Rectal smooth muscle tissue (tissue), 1 donor: ENCODE results near the gene CHAC1.

Experiments used
- H3K27ac ChIP-seq: one replicate; pipeline ENCODE4 v1.7.0; 2013; ENCODE audit warnings: low read depth, low read length, inconsistent platforms
- H3K27me3 ChIP-seq: one replicate; pipeline ENCODE4 v1.7.0; 2013; ENCODE audit warnings: low read length; ENCODE audit not compliant: control insufficient read depth, insufficient read depth
- H3K36me3 ChIP-seq: one replicate; pipeline ENCODE4 v1.7.0; 2013; ENCODE audit warnings: low read length; ENCODE audit not compliant: control insufficient read depth, insufficient read depth
- H3K4me1 ChIP-seq: one replicate; pipeline ENCODE4 v1.7.0; 2013; ENCODE audit warnings: low read length; ENCODE audit not compliant: control insufficient read depth, insufficient read depth
- H3K4me3 ChIP-seq: one replicate; pipeline ENCODE4 v1.7.0; 2013; ENCODE audit warnings: low read length
- H3K9ac ChIP-seq: one replicate; pipeline ENCODE4 v1.7.0; 2013; ENCODE audit warnings: low read length

CHAC1 gene

GRCh38 chr15:40927873-40928806 is 25.1 kb upstream of the CHAC1 start:
- no peak overlapping the region for H3K9ac ChIP-seq
- peaks cover 29% of the 10 kb centered on the region for H3K27me3 ChIP-seq

DNA sequence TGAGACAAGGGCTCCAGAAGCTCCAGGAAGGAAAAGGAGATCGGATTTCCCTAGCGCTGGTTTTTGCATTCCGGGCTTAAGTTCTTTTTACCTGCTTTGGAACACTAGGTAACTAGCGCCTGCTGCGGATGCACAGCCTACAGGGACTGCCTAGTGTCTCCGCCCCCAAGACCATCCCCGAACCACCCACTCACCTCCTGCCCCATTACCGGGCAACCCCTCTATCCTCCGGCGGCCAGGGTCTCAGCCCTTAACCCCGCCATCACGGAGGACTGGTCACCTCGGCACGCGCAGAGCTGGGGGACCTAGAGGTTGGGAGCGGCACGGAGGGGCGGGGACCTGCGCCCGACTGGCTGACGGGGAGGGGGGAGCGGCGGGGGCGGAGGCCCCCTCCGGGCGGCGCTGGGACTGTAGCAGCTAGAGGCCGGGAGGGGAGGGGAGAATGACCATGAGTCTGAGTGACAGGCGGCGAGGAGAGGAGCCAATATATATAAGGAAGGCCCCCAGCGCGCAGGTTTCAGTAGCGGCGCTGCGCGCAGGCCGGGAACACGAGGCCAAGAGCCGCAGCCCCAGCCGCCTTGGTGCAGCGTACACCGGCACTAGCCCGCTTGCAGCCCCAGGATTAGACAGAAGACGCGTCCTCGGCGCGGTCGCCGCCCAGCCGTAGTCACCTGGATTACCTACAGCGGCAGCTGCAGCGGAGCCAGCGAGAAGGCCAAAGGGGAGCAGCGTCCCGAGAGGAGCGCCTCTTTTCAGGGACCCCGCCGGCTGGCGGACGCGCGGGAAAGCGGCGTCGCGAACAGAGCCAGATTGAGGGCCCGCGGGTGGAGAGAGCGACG is 24.2 kb upstream of the CHAC1 start, which contains the start of gene DLL4:
Gene DLL4, plus strand, starts transcription at position 520 of the 839 bp plus-strand sequence. CDS start 329 bp downstream, outside the sequence.
- no peak within 1 kb of the TSS for H3K27ac ChIP-seq
- peaks cover 29% of the 10 kb centered on the region for H3K27me3 ChIP-seq
- H3K4me1 ChIP-seq = peaks cover 6% of the 10 kb centered on the region
- peak within 1 kb of the TSS; percentile 79 for H3K4me3 ChIP-seq
- H3K9ac ChIP-seq = no peak within 1 kb of the TSS
- no peaks in the 10 kb centered on the region for H3K36me3 ChIP-seq

More at GRCh38 chr15:40927873-40928806, 25.1 kb upstream of the CHAC1 start:
- Histone ChIP-seq H3K4me1 (peaks cover 6% of the 10 kb centered on the region), H3K27ac (no peak overlapping the region), H3K4me3 (peak overlapping the region; percentile 79), H3K36me3 (no peaks in the 10 kb centered on the region)

DNA sequence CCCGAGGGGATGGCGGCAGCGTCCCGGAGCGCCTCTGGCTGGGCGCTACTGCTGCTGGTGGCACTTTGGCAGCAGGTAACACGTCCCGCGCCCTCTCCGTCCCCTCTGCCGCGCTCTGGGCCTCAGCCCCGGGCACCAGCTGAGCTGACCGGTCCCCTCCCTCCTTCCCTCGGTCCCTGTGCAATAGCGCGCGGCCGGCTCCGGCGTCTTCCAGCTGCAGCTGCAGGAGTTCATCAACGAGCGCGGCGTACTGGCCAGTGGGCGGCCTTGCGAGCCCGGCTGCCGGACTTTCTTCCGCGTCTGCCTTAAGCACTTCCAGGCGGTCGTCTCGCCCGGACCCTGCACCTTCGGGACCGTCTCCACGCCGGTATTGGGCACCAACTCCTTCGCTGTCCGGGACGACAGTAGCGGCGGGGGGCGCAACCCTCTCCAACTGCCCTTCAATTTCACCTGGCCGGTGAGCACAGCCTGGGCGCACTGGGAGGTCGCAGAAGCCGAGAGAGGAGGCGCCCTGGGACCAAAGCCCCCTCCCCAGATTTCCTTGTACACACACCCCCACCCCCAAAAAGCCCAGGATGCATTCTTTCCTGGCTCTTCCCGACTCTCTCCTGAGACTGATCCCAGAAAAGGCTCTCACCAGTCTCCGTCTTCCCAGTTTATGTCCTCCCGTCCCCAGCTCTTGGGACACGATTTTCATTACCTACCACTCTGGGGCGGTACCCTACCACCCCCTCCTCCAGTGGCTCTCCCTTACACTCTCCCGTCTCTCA is 23.4 kb upstream of the CHAC1 start:
- Histone ChIP-seq H3K27ac (no peak overlapping the region), H3K9ac (no peak overlapping the region), H3K27me3 (peaks cover 29% of the 10 kb centered on the region), H3K4me3 (peak overlapping the region; percentile 79), H3K4me1 (peaks cover 6% of the 10 kb centered on the region), H3K36me3 (no peaks in the 10 kb centered on the region)

- Histone ChIP-seq H3K9ac (no peak overlapping the region), H3K27me3 (peaks cover 29% of the 10 kb centered on the region), H3K4me3 (peak overlapping the region; percentile 79), H3K36me3 (peaks cover 4% of the 10 kb centered on the region), H3K27ac (no peak overlapping the region), H3K4me1 (peaks cover 6% of the 10 kb centered on the region)
Observed at GRCh38 chr15:40930430-40931299, 22.6 kb upstream of the CHAC1 start.

DNA sequence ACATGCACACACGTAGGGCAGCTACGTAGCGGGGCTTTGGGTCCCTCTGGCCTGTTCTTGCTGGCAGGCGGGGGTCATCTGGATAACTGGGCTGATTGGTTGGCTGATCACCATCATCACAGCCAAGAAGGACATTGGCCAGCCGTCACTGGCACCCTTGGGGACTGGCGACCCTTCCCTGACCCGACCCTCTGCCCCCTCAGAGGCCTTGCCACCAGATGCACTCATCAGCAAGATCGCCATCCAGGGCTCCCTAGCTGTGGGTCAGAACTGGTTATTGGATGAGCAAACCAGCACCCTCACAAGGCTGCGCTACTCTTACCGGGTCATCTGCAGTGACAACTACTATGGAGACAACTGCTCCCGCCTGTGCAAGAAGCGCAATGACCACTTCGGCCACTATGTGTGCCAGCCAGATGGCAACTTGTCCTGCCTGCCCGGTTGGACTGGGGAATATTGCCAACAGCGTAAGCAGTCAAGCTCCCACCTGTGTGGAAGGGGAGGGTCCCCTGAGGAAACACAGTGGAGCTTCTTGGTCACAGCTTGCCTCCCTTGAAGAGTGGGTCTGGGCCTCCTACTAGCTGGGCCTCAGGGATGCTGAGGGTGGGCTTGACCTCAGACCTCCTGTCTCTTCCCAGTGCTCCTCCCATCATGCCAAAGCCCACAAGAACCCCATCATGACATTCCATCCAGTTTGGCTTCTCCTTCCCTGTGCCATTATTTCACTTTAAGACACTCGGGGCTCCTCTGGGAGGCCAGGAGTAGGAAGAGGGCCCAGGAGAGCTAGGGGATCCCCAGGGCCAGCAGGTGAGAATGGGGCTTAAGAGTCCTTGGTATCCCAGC is 21.8 kb upstream of the CHAC1 start:
- Histone ChIP-seq H3K36me3 (peaks cover 4% of the 10 kb centered on the region), H3K27ac (no peak overlapping the region), H3K4me3 (peak overlapping the region; percentile 79), H3K4me1 (peaks cover 6% of the 10 kb centered on the region), H3K27me3 (peaks cover 25% of the 10 kb centered on the region), H3K9ac (no peak overlapping the region)

DNA sequence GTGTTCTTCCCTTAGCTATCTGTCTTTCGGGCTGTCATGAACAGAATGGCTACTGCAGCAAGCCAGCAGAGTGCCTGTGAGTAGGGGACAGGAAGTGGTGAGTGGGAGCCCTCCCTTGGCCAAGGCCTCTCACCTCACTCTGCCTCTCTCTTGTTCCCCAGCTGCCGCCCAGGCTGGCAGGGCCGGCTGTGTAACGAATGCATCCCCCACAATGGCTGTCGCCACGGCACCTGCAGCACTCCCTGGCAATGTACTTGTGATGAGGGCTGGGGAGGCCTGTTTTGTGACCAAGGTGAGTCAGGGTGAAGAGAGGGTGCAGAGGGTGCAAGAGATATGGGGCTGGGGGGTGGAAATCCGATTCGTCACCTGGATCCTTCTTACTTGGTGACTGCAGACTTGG is 21.1 kb upstream of the CHAC1 start:
- H3K27ac ChIP-seq = no peak overlapping the region
- H3K9ac ChIP-seq = peak overlapping the region; percentile 17
- peaks cover 4% of the 10 kb centered on the region for H3K36me3 ChIP-seq
- H3K27me3 ChIP-seq = peaks cover 19% of the 10 kb centered on the region
- peak overlapping the region; percentile 79 for H3K4me3 ChIP-seq
- H3K4me1 ChIP-seq = peaks cover 6% of the 10 kb centered on the region

DNA sequence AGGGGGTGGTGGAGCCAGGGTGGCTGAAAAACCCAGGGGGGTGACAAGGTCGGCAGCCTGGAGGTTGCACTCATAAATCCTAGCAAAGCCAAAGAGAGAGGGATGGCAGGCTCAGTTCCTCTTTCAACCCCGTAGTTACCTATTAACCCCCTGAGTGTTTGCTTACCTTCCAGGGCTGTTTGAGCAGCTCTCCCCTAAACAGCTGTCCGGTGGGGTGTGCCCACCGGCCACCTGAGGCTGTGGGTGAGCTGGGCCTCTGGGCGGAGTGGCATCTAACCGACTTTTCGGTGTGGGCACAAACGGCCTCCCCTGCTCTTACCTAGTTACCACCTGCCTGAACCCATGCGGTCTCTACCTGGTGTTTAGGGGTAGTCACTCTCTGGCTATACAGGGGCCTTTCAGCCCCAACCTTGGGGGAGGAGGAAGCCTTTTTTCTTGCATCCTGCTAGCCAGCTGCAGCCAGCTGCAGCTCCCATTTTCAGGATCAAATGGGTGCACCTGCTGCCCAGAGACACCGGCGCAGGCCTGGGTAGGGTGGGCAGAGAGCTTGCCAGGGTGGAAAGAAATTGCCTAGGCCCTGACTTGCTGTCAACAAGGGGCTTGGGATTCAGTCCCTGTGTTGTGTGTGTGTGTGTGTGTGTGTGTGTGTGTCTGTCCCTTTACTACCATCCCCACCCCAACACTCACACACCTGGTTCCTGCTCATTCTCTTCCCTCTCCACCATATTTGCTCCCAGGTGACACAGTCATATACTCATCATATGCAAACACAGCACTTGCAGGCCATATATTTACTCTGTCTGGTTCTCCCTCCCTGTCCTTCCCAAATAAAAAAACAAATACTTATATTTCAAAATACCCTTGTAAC is 20.4 kb upstream of the CHAC1 start:
- Histone ChIP-seq H3K4me1 (peaks cover 6% of the 10 kb centered on the region), H3K9ac (no peak overlapping the region), H3K4me3 (peak overlapping the region; percentile 79), H3K27ac (no peak overlapping the region), H3K36me3 (peaks cover 4% of the 10 kb centered on the region), H3K27me3 (peaks cover 15% of the 10 kb centered on the region)

GRCh38 chr15:40933517-40933902 is 19.8 kb upstream of the CHAC1 start:
- Histone ChIP-seq H3K27me3 (peaks cover 14% of the 10 kb centered on the region), H3K36me3 (peaks cover 4% of the 10 kb centered on the region), H3K4me1 (peaks cover 5% of the 10 kb centered on the region), H3K9ac (no peak overlapping the region), H3K27ac (no peak overlapping the region), H3K4me3 (no peak overlapping the region)

- Histone ChIP-seq H3K27ac (no peak overlapping the region), H3K27me3 (peaks cover 7% of the 10 kb centered on the region), H3K4me1 (peaks cover under 1% of the 10 kb centered on the region), H3K9ac (no peak overlapping the region), H3K4me3 (peak overlapping the region; percentile 15), H3K36me3 (peaks cover 4% of the 10 kb centered on the region)
Observed at GRCh38 chr15:40934457-40934856, 18.8 kb upstream of the CHAC1 start.

DNA sequence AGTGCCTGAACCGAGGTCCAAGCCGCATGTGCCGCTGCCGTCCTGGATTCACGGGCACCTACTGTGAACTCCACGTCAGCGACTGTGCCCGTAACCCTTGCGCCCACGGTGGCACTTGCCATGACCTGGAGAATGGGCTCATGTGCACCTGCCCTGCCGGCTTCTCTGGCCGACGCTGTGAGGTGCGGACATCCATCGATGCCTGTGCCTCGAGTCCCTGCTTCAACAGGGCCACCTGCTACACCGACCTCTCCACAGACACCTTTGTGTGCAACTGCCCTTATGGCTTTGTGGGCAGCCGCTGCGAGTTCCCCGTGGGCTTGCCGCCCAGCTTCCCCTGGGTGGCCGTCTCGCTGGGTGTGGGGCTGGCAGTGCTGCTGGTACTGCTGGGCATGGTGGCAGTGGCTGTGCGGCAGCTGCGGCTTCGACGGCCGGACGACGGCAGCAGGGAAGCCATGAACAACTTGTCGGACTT is 17.0 kb upstream of the CHAC1 start:
- Histone ChIP-seq H3K27ac (no peak overlapping the region), H3K4me1 (no peaks in the 10 kb centered on the region), H3K27me3 (peaks cover 5% of the 10 kb centered on the region), H3K4me3 (no peak overlapping the region), H3K9ac (no peak overlapping the region), H3K36me3 (peaks cover 4% of the 10 kb centered on the region)
